Erythroblast (primary cell): ENCODE results near the gene KCNIP4.

Experiments
- GATA1 ChIP-seq: IDR thresholded peaks from 2 replicates; pipeline ENCODE4 v1.6.1; 2011; ENCODE audit warnings: low read depth, mild to moderate bottlenecking, control low read depth, low read length, moderate library complexity
- POLR2A ChIP-seq: IDR thresholded peaks from 2 replicates; pipeline ENCODE4 v1.6.1; 2011; ENCODE audit warnings: mild to moderate bottlenecking, low read length

DNA sequence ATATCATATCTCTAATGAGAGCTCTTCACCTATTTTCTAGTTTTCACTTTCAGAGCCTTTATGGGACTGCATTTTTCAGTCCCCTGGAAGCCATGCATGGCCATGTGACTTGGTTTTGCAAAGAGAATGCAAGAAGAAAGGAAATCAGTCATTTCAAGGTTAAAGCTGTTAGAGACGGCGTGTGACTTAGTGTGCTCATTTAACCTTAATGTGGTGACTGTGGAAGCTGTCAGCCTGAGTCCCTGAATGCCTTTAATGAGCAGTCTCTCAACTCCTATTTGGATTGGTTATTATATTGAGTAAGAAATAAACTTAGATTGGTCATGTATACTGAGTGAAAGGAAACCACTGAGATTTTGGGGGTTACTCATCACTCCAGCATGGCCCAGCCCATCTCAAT lies 212.7 kb downstream of the KCNIP4 start:
- no peak for TF ChIP-seq POLR2A
- no peak for TF ChIP-seq GATA1
